GM18861 (cell line): Measurements from ENCODE around the gene NOL3.

ENCODE experiments used
- ATAC-seq: cut with Tn5 transposase; IDR thresholded peaks from one replicate; pipeline ENCODE4 v1.9.1; 2021; ENCODE audit not compliant: unreplicated experiment

Gene NOL3

DNA sequence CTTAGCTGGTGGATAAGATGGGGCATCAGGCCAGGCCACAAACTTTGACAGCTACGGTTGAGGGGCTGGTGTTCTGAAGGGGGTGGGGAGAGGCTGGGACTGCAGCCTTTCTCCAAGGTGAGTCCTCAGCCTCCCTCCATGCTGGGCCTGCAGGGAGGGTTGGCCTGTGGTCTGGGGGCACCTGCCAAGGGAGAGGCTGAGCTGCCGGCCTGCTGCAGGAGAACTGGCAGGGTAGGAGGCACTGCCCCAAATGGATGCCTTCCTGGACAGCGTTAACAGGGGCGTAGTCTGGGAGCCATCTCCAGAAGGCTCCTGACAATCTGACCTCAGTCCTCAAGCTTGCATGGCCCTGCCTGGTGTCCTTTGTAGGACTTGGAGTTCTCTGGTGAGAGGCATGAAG, 33.7 kb downstream of the NOL3 start:
- no peak for ATAC-seq

DNA sequence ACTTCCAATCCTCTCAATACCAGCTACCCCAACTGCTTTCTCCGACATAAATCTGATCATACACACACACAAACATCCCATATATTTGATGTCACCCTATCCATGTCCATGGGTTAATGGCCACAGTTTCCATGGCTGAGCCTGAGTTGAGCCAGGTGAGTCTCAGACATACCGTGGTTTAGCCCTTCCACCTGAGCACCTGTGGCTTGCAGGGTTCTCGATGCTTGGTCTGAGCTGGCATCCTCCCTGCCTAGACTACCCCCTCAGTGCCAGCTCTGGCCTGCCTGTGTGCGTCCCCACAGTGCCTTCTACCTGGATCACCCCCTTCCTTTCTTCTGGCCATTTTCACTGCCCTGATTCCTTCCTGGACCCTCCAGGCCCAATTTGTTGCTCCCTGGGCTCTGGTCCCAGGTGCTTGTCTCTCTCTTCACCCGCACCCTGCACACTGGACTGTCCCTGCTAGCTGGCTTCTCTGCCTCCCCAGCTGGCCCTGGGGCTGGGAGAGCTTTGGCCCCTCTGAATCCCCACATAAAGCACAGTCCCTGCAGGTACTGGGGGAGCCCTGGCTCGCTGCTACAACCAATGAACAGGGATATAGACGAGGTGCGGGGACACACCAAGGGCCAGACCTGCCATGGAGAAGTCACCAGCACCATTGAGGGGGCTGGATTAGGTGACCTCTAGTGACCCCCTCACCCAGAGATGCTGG, 35.9 kb downstream of the NOL3 start:
- ATAC-seq: no peak

DNA sequence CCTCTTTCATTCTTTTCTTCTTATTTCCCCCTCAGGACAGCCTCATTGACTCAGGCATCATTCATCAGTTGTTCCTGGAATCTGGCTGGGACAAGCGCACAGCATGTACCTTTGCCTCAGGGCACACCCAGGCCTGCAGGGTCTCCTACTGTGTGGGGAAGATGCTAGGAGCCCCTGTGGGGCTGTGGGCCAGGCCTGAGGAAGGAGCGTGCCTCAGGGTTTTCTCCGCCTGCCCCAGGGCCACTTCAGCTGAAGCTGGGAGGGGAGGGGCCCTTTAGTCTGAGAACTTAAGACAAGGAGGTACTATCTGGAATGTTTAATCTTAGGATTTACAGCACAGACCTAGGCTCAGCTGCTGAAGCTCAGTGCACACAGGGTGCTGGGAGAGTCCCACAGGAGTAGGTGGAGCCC, 36.5 kb downstream of the NOL3 start:
- no peak for ATAC-seq

DNA sequence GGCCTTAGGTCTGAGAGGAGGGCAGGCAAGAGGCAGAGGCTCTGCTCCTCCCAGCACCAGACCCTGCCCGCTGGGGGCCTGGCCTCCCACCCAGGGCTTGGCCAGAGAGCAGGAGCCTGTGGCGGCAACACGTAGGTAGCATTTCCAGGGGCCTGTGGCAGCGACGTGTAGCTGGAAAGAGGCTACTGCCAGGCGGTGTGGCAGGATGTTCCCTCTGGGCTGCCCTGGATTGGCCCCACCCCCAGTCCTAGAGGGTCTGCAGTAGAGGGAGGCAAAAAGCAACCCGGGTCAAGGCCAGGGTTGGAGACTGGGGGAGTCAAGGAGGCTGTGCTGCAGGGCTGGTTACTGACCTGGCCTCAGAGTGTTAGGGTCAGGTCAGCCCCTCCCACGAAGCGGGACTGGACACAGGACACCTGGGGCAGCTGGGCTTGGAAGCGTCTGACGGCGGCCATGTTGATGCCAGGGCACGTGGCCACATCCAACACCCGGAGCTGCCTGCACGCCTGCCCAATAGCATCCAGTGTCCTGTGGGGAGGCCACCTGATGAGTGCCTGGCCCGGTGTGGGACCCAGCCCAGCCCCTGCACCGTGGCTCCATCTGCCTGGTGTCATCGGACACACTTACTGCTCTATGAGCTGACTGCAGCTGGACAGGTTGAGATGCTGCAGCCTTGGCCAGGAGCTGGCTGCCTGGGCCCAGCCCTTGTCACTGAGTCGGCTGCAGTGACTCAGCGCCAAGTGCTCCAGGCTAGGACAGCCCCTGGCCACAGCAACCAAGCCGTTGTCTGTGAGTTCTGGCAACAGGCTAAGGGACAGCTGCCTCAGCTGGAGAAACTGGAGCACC, 37.1 kb downstream of the NOL3 start:
- no peak for ATAC-seq

DNA sequence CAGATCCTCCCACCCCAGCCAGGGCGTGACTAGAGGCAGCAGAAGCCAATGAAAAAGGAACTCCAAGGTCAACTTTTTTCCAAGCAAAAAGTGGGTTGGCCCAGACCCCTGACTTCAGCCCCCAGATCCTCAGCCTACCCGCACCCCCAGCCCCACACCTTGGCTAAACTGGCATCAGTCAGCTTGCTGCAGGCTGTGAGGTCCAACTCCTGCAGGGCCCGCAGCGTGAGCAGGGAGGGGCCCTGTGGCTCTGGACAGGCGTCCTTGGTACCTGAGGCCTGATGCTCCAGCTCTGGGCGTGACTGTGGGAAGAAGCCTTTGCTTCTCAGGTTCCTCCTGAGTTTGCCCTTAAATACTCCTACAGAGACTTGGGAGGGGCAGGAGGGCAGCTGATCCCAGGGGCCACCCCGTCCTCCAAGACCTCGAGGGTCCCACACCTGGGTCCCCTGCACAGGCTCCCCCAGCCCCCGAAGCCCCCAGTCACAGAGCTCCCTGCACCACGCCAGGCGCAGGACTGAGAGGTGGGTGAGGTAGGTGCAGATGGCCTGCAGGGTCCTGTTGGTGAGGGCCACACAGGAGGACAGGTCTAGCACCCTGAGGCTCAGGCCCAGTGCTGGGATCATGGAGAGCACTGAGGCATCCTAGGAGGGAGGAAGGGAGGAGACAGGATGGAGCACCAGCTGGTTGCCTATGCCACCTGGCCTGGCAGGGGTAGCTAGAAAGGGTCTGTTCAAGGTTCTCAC, 38.0 kb downstream of the NOL3 start:
- no peak for ATAC-seq

DNA sequence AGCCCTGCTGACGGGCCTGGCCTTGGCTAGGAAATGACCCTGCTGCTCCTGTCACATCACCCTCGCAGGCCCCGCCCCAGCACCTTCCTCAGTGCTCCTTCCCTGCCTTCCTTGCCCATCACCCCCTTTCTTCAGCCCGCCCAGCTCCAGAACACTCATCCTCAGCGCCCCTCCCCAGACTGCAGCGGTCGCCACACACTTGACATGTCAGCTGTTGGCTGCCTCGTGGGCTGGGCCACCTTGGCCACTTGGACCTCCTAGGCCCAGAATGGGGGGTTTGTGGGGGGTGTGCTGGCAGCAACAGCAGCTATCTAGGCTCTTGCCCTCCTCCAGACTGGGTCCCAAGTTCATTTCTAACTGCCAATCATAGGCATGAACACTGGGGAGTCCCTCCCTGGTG, 39.2 kb downstream of the NOL3 start:
- ATAC-seq: no peak

DNA sequence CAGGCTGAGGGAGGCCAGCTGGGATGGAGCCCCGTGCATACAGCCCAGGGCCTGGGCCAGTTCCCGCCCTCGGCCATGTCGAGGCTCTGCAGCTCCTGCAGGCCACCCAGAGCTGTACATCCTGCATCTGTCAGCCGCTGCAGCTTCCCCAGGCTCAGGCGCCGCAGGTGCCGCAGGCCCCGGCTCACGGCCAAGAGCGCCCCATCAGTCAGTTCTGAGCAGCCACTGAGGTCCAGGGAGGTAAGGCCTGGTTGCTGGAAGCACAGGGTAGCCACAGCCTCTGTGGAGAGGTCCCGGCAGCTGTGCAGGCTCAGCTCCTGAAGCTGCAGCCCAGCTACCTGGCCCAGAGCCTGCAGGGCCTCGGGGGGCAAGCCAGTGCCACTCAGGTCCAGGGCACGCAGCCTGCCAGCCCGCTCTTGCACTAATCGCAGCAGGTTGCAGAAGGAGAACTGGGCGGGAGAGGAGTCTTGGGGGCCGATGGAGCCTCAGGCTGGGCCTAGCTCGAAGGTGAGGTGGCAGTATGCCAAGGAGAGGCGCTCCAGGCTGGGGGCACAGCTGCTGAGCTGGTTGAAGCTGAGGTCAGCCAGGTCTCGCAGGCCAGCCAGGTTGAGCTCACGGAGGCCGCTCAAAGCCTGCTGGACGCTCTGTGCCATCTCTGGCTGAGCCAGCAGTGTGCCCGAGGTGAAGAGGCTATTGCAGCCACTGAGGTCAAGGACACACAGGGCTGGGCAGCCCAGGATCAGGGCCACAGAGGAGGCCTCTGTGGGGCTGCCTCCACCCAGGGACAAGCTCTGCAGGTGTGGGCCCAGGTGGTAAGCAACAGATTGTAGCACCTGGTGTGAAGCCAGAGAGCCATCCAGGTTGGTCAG, 40.0 kb downstream of the NOL3 start:
- ATAC-seq: no peak

DNA sequence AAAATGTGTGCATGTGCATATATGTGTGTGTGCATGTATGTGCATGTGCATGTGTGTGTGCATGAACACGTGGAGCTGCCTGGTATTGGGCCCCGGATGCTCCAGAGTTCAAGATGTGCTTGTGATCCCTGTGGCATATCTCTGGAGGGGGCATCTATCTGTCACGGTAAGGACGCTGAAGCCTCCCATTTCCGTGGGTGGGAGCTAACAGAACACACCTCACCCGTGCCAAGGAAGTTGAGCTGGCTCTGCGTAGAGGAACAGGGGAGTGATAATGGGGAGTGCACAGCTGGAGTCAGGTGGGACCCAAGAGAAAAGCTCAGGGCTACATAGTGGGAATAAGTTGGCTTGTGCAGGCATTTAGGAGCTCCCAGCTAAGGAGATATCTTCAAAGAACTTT, 41.3 kb downstream of the NOL3 start:
- no peak for ATAC-seq

DNA sequence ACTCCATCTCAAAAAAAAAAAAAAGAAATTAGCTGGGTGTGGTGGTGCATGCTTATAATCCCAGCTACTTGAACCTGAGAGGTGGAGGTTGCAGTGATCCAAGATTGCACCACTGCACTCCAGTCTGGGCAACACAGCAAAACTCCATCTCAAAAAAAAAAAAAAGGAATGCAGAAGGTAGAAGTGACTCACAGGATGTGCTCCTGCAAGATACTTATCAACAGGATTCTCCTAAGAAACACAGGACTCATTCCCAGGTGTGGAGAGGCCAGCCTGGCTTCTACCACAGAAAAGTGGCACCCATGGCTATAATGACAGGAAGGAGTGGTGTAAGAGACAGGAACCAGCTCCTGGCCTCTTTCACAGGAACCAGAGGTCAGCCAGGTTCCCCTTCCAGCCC, 42.4 kb downstream of the NOL3 start:
- no peak for ATAC-seq

DNA sequence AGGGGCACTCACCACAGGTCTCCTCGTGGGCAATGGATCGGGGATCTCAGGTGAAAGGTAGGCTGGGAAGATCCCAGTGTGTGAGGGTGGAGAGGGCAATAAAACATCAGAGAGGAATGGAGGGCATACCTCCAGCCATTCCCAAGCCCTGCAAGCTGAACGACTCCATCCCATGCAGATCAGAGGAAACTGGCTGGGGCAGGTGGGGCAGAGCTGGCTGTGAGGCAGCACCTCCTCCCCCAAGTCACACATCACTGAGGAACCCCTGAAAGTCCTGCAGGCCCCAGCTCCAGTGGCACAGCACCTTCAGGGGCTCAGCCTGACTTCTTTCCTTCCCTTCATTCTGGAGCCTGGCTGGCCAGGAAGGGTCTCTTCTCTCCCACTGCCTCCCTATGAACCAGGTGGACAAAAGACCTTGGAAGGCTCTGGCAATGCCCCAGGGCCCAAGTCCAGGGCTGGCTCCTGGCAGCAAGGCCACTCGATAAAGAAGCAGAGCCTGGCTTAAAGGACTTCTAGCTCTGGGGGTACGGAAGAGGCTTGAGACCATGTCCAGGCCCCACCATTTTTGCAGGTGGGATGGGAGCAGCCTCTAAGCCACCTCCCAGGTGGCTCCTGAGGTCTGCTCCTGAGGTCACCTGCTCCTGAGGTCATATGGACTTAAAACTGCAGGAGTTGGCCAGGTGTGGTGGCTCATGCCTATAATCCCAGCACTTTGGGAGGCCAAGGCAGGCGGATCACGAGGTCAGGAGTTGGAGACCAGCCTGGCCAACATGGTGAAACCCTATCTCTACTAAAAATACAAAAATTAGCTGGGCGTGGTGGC, 43.1 kb downstream of the NOL3 start:
- ATAC-seq: no peak

DNA sequence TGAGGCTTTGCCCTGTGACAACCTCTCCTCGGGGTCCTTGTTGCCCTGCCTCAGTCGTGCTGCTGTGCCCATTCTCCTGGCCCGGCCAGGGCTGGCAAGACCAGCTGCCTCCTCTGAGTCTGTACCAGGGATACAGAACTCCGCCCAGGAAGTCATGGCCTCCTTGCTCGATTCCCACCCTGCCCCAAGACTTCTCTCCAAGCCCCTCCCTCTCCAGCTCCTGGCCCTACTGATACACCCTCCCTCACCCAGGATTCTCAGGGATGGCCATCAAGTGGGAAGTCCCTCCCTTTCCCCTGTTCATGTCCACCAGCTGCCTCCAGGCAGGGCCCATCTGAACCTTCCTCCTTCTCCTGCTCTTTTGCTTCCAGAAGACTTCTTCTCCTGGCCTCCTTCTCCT, 45.4 kb downstream of the NOL3 start:
- ATAC-seq: no peak

DNA sequence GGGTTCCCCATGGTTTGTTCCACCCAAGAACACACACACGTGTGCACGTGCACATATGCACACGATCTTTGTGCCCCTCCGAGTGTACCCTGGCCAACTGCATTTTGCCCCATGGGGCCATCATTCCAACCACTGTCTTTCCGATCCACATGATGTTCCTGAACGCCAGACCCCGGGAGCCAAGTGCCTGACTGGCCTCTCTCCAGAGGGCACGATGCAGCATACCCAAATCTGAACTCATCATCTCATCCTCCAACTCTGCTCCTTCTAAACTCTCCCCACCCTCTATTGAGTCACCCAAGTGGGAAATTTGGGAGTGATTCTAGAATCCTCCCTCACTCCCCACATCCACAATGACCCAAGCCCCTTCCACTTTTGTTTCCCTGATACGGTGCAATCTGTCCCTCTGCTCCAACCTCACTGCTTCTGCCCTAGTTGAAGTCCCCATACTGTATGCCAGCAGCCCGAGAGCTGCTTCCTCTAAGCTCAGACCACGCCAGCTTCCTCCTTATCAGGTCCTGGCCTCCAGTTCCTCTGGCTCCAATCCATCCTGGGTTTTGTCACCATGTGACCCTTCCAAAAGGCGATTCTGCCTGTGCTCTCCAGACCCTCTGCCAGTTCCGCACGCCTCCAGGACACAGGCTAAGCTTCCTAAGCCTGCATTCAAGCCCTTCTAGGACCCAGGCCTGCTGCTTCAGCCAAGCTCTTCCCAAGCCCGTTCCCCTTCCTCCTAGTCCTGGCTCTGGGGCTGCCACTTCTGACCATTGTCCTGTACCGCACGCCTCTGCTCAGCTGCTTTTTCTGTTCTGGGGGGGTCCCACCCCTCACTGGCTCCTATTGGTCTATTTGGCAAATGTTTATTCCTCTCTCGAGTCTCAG, 46.5 kb downstream of the NOL3 start:
- no peak for ATAC-seq

DNA sequence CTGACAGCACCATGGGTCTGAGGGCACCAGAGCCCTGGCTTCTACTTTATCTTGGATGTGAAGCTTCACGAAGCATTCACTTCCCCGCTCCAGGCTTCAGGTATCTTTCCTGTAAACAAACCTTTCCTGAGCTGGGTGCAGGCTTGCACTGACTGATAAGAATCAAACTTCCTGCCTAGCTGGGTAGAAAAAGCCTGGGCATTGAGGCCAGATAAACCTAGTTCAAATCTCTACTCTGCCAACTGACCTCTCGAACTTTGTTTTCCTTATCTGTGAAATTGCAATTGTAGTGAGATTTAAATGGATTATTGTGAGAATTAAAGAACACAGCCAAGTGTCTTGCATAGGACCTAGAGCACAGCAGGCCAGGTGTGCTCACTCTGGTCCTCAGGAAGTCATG, 53.7 kb downstream of the NOL3 start:
- ATAC-seq: no peak
